Transverse colon (tissue), 3 donors: Measurements from ENCODE around the gene TBC1D9.

Source experiments
- CTCF ChIP-seq, 5 experiments: fragments of 200-600 bp in 3 of 5; fragments of 450-650 bp in 2 of 5; sonication (generic) in 3 of 5; IDR thresholded peaks; 1 replicate in 2 of 5; 2 replicates in 3 of 5; pipeline ENCODE4 v1.5.1; 2016 to 2017; ENCODE audit warnings: antibody characterized with exemption in 5 of 5, inconsistent platforms in 3 of 5, mild to moderate bottlenecking in 2 of 5, moderate library complexity in 1 of 5
- POLR2A ChIP-seq: fragments of 450-650 bp; IDR thresholded peaks from one replicate; pipeline ENCODE4 v1.6.1; 2016; ENCODE audit warnings: antibody characterized with exemption, mild to moderate bottlenecking, moderate library complexity

- TF ChIP-seq POLR2A (no peak), CTCF (IDR thresholded peaks at IDR 0.05) (no peak)
Measured at GRCh38 chr4:140710908-140711622, 45.1 kb downstream of the TBC1D9 start.
